Measurements from ENCODE around the gene C14orf93.

The C14orf93 gene

GRCh38 chr14:22993517-22993916, 16.4 kb downstream of the C14orf93 start:
- DNase-seq = no peak

- DNase-seq = no peak
Measured at GRCh38 chr14:22991852-22992251, 18.1 kb downstream of the C14orf93 start.

- DNase-seq = no peak
Measured at GRCh38 chr14:22987291-22987690, 22.7 kb downstream of the C14orf93 start.

- DNase-seq = peak; percentile 86
Measured at GRCh38 chr14:22986508-22987054, 23.4 kb downstream of the C14orf93 start.

- DNase-seq = no peak
Measured at GRCh38 chr14:22985894-22986507, 23.9 kb downstream of the C14orf93 start.

GRCh38 chr14:22984959-22985658, 24.8 kb downstream of the C14orf93 start:
- DNase-seq = no peak

GRCh38 chr14:22982477-22983245, 27.3 kb downstream of the C14orf93 start, which contains the start of gene AJUBA:
Gene AJUBA, minus strand, starts transcription at chr14:22982551. Its CDS starts 285 bp downstream, at chr14:22982266.
- peak; percentile 87 for DNase-seq

- DNase-seq = no peak
Measured at GRCh38 chr14:22981876-22982476, 28.0 kb downstream of the C14orf93 start.

- no peak for DNase-seq
Measured at GRCh38 chr14:22981090-22981875, 28.7 kb downstream of the C14orf93 start.

- no peak for DNase-seq
Measured at GRCh38 chr14:22980672-22981089, 29.3 kb downstream of the C14orf93 start.

GRCh38 chr14:22979748-22980392, 30.1 kb downstream of the C14orf93 start:
- no peak for DNase-seq

GRCh38 chr14:22978981-22979671, 30.8 kb downstream of the C14orf93 start:
- no peak for DNase-seq

GRCh38 chr14:22978487-22978837, 31.5 kb downstream of the C14orf93 start:
- no peak for DNase-seq

- DNase-seq = no peak
Measured at GRCh38 chr14:22977684-22978486, 32.1 kb downstream of the C14orf93 start.

GRCh38 chr14:22977434-22977683, 32.6 kb downstream of the C14orf93 start:
- DNase-seq = no peak

- peak; percentile 19 for DNase-seq
Measured at GRCh38 chr14:22976620-22977433, 33.1 kb downstream of the C14orf93 start.

GRCh38 chr14:22974530-22975313, 35.2 kb downstream of the C14orf93 start:
- DNase-seq = no peak

- peak; percentile 74 for DNase-seq
Measured at GRCh38 chr14:22973217-22974032, 36.5 kb downstream of the C14orf93 start.

Data from OCI-M1 (cell line).